HG03159 (cell line): Measurements from ENCODE around the gene MAPK9.
A peak's percentile ranks its signal among the peaks of the same experiment; 100 is the strongest.
"Not testable (repeated sequence)": the region's sequence is repeated elsewhere in the genome, so short reads cannot be mapped to it uniquely, and the experiment has no call there.

Experiments
- ATAC-seq: cut with Tn5 transposase; IDR thresholded peaks from one replicate; pipeline ENCODE4 v1.9.1; 2021; ENCODE audit warnings: mild to moderate bottlenecking, moderate library complexity; ENCODE audit not compliant: unreplicated experiment

Gene MAPK9

DNA sequence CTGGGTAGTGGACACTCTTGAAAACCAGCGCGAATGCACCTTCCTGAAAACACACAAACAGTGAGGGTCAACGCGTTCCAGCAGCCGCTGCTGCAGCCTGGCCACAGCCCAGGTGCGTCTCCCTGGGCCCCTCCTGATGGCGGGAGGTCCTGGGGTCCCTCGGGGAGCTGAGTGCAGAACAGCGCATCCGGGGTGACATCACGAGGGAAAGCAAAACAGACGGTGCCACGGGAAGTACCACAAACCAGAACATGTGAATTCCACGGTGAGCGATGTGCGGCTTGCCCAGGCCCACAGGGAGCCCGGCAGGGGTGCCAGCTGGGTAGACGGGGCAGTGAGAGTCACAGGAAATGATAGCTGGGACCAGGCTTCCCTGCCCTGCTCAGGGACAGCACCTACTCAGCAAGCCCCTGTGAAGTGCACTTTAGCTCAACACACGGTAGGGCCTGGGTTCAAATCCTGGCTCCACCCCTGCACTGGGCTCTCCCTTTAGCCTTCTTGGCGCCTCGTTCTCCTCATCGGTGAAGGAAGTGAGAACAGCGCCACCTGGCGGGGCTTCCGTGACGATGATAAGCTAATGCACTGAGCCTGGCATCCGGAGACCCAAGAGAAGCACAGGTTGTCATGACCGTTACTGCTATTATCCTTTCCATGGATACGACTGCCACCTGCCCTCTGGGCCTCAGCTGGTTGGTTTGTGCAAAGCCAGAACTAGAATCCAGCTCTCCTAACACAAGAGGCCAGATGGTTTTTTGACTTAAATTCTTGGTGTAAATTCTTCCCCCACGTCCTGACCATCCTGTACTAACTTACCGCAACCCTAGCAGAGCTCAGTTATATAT, 36.6 kb upstream of the MAPK9 start:
- ATAC-seq, result peak; percentile 84

DNA sequence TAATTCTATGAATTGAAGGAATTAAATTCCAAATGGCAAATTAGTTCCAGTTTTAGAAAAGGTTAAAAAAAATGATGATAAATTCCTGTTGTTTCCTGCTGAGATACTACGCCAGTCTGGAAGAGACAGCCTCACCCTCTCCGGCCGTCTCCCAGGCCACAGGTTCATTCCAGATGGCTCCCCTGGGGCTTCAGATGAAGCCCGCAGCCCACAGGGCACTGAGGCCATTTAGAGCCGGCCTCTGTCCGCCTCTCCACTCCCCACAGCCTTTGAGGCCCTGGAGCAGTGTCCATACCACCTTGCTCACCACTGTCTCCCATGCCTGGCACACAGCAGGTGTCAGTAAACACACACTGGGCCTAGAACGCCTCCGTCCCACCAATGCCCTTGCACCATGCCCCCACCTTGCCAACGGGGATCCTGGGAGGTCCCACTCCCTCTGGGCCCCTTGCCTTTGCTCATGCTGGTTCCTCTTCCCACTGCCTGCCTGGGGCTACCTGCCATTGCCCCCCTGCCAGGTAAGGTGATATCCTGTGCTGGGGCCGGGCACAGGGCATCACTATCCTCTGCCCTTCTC, 35.2 kb upstream of the MAPK9 start:
- no peak for ATAC-seq

- no peak for ATAC-seq
Observed at GRCh38 chr5:180324601-180324950, 32.7 kb upstream of the MAPK9 start.

DNA sequence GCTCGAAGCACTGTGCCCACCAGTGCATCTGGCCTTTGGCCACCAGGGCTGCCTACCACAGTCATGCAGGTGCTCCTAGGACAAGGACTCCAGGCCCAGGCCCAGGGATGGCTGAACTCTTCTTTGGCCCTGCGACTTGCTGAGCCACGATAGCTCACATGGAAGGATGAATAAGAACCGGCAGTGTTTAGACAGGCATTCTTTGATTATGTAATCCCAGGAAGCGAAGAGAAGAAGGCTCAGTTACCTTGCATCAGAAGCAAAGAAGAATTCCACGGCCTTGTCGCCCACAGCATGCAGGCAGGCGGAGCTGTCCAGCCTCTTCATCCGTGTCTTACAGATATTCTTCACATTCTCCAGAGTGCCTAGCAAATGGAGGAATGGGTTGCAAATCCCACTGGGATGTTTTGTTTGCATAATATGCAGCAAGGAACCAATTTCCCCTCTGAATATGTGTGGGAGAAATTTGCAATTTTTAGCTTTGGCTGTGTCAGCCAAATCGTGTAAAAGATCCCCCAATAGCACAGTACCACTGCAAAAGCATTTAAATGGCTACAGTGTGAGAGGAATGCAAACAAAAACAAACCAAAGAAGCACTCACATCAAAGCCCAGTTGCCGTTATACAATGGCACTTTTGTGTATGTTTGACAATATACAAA, 32.2 kb upstream of the MAPK9 start:
- ATAC-seq, result no peak

- ATAC-seq, result no peak
Observed at GRCh38 chr5:180323160-180323559, 31.3 kb upstream of the MAPK9 start.

GRCh38 chr5:180318456-180319089, 26.7 kb upstream of the MAPK9 start:
- no peak for ATAC-seq

DNA sequence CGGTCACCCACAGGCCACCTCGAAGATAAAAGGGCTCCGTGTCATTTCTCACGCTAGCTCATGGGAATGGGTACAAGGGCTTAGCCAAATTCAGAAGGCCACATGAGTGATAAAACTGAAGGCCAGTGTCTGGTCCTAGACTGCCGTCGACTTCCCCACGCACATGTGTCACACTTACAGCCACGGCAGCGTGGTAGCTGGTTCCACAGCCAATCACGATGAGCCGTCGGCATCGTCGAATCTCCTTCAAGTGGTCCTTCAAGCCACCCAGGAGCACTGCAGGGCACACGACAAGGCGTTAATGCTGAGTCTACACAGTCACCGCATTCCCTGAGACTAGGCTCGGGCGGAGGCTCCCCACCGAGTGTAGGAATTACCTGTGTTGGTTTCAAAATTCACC, 24.7 kb upstream of the MAPK9 start:
- ATAC-seq, result no peak

DNA sequence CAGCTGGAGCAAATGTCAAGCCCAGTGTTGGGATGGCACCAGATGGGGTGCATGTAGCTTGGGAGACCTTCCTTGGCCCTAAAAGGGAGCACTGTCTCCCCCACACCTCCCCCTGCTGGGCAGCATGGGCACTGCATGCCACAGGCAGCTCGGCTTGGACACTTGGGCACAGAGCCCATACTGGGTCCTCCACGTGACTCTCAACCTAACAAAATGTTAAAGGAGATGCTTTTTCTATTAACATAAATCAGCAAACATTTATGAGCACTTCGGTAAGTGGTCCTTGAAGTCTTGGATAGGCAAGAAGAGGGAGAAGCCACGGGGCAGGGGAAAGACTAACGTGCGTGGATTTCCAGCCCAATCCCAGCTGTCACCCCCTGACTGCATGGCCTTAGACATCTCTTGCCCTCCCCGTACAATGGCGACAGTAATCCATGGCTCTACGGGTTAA, 23.9 kb upstream of the MAPK9 start:
- no peak for ATAC-seq

- ATAC-seq, result peak; percentile 71
Observed at GRCh38 chr5:180313677-180314505, 22.0 kb upstream of the MAPK9 start.

DNA sequence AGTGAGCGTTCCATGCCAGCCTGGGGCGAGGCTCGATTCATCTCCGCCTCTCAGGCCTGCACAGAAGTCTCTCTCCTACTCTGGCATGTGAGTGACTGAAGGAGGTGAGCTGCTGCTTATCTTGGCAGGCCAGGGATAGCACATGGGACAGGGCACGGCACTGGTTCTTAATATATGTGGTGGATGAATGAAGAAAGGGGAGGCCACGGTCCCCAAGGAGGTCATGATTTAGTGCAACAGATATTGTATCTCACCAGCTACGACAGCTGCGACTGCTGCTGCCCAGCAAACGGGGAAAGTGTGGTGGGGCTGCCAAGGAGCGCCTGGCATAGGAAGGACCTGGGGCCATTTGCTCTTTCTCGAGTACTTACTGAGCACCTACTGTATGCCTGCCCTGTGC, 19.3 kb upstream of the MAPK9 start:
- ATAC-seq, result no peak

- no peak for ATAC-seq
Observed at GRCh38 chr5:180306796-180307195, 14.9 kb upstream of the MAPK9 start.

DNA sequence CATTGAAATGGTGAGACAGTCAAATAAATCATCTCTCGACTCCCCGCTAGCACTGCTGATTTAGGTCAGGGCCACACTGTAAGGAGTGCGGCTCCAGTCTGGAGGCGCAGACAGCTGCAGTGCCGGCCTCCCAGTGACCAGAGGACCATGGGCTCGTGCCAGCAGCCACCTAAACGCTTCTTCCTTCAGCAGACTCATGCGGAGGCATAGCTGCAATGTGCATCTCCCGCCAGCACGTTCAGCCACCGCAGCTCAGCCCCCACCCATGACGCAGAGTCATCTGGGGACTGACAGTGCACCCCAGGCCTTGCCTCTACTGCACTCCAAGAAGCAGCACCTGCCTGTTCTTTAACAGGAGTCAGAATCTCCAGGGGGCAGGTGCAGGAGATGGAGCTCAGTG, 13.6 kb upstream of the MAPK9 start:
- no peak for ATAC-seq

- no peak for ATAC-seq
Observed at GRCh38 chr5:180304431-180305375, 12.8 kb upstream of the MAPK9 start.

GRCh38 chr5:180304016-180304292, 12.1 kb upstream of the MAPK9 start:
- ATAC-seq, result no peak

- no peak for ATAC-seq
Observed at GRCh38 chr5:180303226-180304015, 11.5 kb upstream of the MAPK9 start.

DNA sequence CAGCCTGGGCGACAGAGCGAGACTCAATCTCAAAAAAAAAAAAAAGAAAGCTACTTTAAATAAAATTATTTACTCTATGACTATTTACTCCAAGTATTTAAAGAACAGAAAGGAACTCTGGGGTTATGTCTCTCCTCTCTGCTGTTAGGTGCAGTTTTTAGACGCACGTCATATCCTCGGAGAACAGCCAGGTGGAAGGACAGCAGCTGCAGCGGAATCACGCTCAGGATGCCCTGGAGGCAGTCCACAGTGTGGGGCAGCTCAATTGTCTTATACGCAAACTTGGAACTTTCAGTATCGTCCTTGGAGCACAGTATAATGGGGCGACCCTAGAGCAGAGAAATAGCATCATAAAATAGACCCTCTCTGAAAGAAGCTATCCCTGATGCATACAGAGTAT, 10.4 kb upstream of the MAPK9 start:
- ATAC-seq, result no peak

DNA sequence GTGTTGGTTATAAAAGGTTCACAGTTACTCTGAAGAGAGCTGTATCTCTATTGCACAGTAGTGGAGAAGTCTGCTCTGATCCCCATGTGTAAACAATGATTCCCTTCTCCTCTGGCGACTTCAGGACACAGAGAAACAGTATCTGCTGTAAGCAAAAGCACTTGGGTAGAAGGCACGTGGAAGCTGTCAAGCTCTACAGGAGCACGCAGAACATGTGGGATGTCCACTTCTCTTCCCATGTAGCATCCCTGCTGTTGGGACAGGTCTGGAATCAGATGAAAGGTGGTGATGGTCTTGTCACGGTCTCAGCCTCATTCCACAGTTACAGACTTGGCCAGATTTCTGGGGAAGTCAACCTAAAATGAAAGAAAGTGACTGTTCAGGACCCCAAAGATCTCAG, 9.4 kb upstream of the MAPK9 start:
- no peak for ATAC-seq

- no peak for ATAC-seq
Observed at GRCh38 chr5:180299526-180299925, 7.6 kb upstream of the MAPK9 start.

DNA sequence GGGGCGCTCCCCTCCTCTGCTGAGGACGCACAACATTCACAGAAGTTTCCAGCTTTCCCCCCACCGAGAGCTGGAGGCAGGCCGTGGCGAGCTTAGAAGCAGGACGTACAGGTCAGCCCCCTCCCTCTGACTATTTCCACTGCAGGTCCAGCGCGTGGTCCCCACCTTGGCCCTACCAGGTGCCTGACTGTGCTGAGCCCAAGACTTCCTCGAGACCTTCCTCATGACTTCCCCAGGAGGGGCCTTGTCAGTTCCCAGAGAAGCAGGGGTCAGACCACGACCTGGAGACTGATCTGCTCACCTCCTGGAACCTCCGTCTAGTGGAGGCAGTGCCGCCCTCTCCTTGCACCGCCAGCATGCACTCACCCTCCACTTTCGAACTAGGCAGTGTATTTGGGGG, 7.1 kb upstream of the MAPK9 start:
- ATAC-seq, result not testable (repeated sequence)
